Endothelial cell of umbilical vein (primary cell): ENCODE results near the gene B4GALNT3. TPM values are rescaled to one million over a fixed set of nuclear protein-coding genes. Genes with fewer than 3 reads are reported as not detected.

Experiments
- BruUV-seq: library from RNA; stranded (reverse); fragments of 400-500 nt; replicated peaks from 2 replicates; lab custom pipeline; 2021; lab: Mats Ljungman, UMichigan
- CTCF ChIA-PET: fragments of 300-600, 350-600 bp; sonication (Branson Sonifier 250); formaldehyde crosslinking; loops from one replicate; lab custom pipeline; 2021; ENCODE audit warnings: antibody characterized with exemption, inconsistent platforms; lab: Charles Lee
- POLR2A ChIA-PET: fragments of 300-600, 350-600 bp; sonication (Branson Sonifier 250); formaldehyde crosslinking; loops from one replicate; lab custom pipeline; 2021; ENCODE audit warnings: antibody characterized with exemption, inconsistent platforms; lab: Charles Lee
- DNase-seq: peaks from one replicate; pipeline ENCODE4 v3.0.0-alpha.2; 2011; ENCODE audit warnings: low read depth, low spot score
- FAIRE-seq: peaks from 2 replicates; lab custom pipeline; 2011; peaks lifted over from hg19 to GRCh38; lab: Jason Lieb, UNC
- H2AFZ ChIP-seq: 2 replicates; pipeline ENCODE4 v1.6.0; 2012; ENCODE audit warnings: low read depth, low read length, control low read depth, inconsistent platforms
- H3K27ac ChIP-seq: 2 replicates; pipeline ENCODE4 v1.5.1; 2011; ENCODE audit warnings: low read depth, mild to moderate bottlenecking, control low read depth, low read length, moderate library complexity; ENCODE audit not compliant: insufficient read depth
- H3K27me3 ChIP-seq, 2 experiments: 2 replicates each; pipeline versions ENCODE4 v1.6.0 to v1.6.1; 2011; ENCODE audit warnings: low read length in 2 of 2, mixed read lengths in 1 of 2; ENCODE audit not compliant: control insufficient read depth in 2 of 2, insufficient read depth in 2 of 2
- H3K36me3 ChIP-seq, 2 experiments: 2 replicates in 1 of 2; 3 replicates in 1 of 2; pipeline ENCODE4 v1.5.1; 2011; ENCODE audit warnings: low read length in 2 of 2, mild to moderate bottlenecking in 1 of 2, moderate library complexity in 1 of 2; ENCODE audit not compliant: control insufficient read depth in 2 of 2, insufficient read depth in 2 of 2; ENCODE audit errors: extremely low read depth in 1 of 2
- H3K4me1 ChIP-seq: 3 replicates; pipeline ENCODE4 v1.5.1; 2011; ENCODE audit warnings: mild to moderate bottlenecking, low read length; ENCODE audit not compliant: control insufficient read depth, insufficient read depth; ENCODE audit errors: extremely low read depth
- H3K4me2 ChIP-seq: 2 replicates; pipeline ENCODE4 v1.6.1; 2011; ENCODE audit warnings: low read length, control low read depth, mixed read lengths; ENCODE audit not compliant: insufficient read depth
- H3K4me3 ChIP-seq, 3 experiments: fragments of 200-600 bp in 1 of 3; sonication (generic), shearing (Covaris generic) in 1 of 3; replicated peaks in 1 of 3; 2 replicates each; pipeline ENCODE4 v1.5.1; 2011 to 2016; ENCODE audit warnings: control low read depth in 3 of 3, low read length in 3 of 3, mild to moderate bottlenecking in 2 of 3, inconsistent platforms in 1 of 3, low read depth in 1 of 3, moderate library complexity in 1 of 3; ENCODE audit not compliant: insufficient read depth in 1 of 3
- H3K79me2 ChIP-seq: 2 replicates; pipeline ENCODE4 v1.6.0; 2012; ENCODE audit warnings: low read length, inconsistent platforms; ENCODE audit not compliant: control insufficient read depth, insufficient read depth
- H3K9ac ChIP-seq: replicated peaks from 2 replicates; pipeline ENCODE3; 2011; ENCODE audit warnings: low read length, control low read depth; ENCODE audit not compliant: insufficient read depth; ENCODE audit errors: extremely low read depth
- H3K9me1 ChIP-seq: replicated peaks from 3 replicates; pipeline ENCODE4 v1.6.0; 2011; ENCODE audit warnings: mild to moderate bottlenecking, low read length; ENCODE audit not compliant: control insufficient read depth, insufficient read depth; ENCODE audit errors: extremely low read depth
- H3K9me3 ChIP-seq: replicated peaks from 2 replicates; pipeline ENCODE4 v1.5.1; 2012; ENCODE audit warnings: low read length, inconsistent platforms; ENCODE audit not compliant: control insufficient read depth, insufficient read depth
- H4K20me1 ChIP-seq: replicated peaks from 2 replicates; pipeline ENCODE3; 2011; ENCODE audit warnings: mild to moderate bottlenecking, low read length; ENCODE audit not compliant: control insufficient read depth, insufficient read depth; ENCODE audit errors: extremely low read depth
- EZH2 ChIP-seq: IDR thresholded peaks from 2 replicates; pipeline ENCODE4 v1.6.1; 2012; ENCODE audit warnings: borderline replicate concordance, low read depth, mild to moderate bottlenecking, moderate library complexity, low read length, inconsistent platforms; ENCODE audit not compliant: severe bottlenecking
- FOS ChIP-seq: IDR thresholded peaks from 2 replicates; pipeline ENCODE4 v1.6.1; 2011; ENCODE audit warnings: mild to moderate bottlenecking, low read length, moderate library complexity, borderline replicate concordance; ENCODE audit not compliant: insufficient read depth
- GATA2 ChIP-seq: IDR thresholded peaks from 2 replicates; pipeline ENCODE4 v1.7.0; 2011; ENCODE audit warnings: low read depth, mild to moderate bottlenecking, moderate library complexity, mixed read lengths, low read length; ENCODE audit not compliant: insufficient read length, insufficient read depth
- MAX ChIP-seq: IDR thresholded peaks from 2 replicates; pipeline ENCODE4 v1.6.1; 2011; ENCODE audit not compliant: insufficient read depth, insufficient read length
- MYC ChIP-seq: IDR thresholded peaks from one replicate; pipeline ENCODE4 v1.6.1; 2011; ENCODE audit warnings: mild to moderate bottlenecking, low read depth, low read length
- POLR2A ChIP-seq: IDR thresholded peaks from 2 replicates; pipeline ENCODE4 v1.6.1; 2012; ENCODE audit warnings: low read depth, mild to moderate bottlenecking, control low read depth, low read length
- POLR2AphosphoS5 ChIP-seq: IDR thresholded peaks from 2 replicates; pipeline ENCODE4 v1.6.1; 2012; ENCODE audit warnings: low read depth, mild to moderate bottlenecking, control low read depth, low read length, moderate library complexity; ENCODE audit not compliant: insufficient read depth
- dilution Hi-C: fragments of 300-500 bp; cut with MboI; formaldehyde crosslinking; loops from one replicate; pipeline ENCODE4 v1.15.0; 2019; ENCODE audit warnings: low sequenced_read_pairs; ENCODE audit not compliant: extremely low pct_ligation_motif_present
- intact Hi-C: fragments of 100-400 bp; cut with micrococcal nuclease; formaldehyde crosslinking; loops from one replicate; pipeline ENCODE4 v1.10.0; 2022
- polyA plus RNA-seq, 4 experiments: library from polyadenylated mRNA; depleted of rRNA in 3 of 4; stranded (reverse) in 3 of 4; unstranded in 1 of 4; fragments of >200 nt; gene quantifications; 2 replicates each; pipeline versions ENCODE4 v1.2.1 to v1.2.3, GENCODE V29; 2011 to 2012; ENCODE audit warnings: missing spikeins in 1 of 4
- total RNA-seq: library from RNA; stranded (reverse); gene quantifications from 2 replicates; pipeline ENCODE4 v1.2.3, GENCODE V29; 2021

Gene B4GALNT3
- total and polyA plus RNA-seq, 2 donors (not counting 3 experiments of a cell fraction or from before 2014, with no cell fraction given) = 0.07 TPM; not detected in 1

DNA sequence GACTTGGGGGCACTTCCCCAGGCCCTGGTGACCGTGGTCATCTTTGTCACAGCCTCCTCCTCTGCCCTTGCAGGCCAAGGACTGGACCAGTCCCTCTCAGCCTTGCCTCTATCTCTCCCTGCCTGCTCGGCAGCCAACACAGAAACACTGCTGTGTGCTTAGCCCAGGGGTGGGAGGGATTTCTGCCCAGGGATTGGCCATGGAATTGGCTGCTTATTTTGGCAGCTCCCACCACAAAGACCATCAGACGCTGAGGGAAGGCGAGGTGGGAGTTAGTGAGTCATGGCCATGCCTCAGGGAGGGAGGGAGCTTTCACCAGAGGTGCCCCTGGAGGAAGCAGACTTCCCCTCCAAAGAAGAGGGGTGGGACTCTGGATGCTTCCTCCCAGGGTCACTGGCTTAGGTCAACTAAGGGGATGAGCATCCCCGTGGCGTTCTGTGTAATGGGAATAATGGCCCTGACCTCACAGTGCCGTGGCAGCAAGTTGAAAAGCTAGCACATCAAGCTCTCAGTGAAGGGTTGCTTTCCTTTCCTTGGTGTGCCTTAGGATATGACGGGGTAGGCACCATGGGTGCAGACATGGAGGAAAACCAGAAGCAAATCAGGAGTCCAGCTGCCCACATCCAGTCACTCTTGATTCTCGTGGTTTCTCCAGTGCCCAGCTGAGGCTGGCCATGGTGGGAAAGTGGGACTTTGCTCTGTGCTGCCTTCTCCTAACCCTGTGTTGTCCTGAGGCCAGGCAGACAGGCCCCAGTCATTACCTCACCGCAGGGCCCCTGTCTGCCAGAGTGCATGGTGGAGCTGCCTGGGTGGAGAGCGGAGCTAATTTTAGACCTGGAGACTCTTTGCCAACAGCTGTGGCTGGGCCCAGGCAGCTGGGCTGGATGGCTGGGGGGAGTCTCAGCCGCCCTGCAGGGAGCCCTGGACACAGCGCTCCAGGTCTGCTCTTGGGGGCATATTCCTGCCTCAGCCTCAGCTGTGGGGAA is 21.4 kb downstream of the B4GALNT3 start:
- ChIA-PET POLR2A (no interaction called here), CTCF (interaction anchor here (1.4 kb wide), 1 partner anchor 38 kb away, joined by 4 read pairs; no protein-coding TSS in a partner anchor)
- Histone ChIP-seq H3K9me1 (no peaks in the 10 kb centered on the region), H2AFZ (no peak overlapping the region), H3K4me3 (no peak overlapping the region), H3K27ac (no peak overlapping the region), H3K79me2 (no peaks in the 10 kb centered on the region), H3K4me2 (no peak overlapping the region), H3K27me3 (peaks cover 33 to 36% of the 10 kb centered on the region in 2 experiments), H4K20me1 (no peaks in the 10 kb centered on the region), H3K4me1 (no peaks in the 10 kb centered on the region), H3K9ac (no peak overlapping the region), H3K36me3 (no peaks in the 10 kb centered on the region), H3K9me3 (no peaks in the 10 kb centered on the region)
- no TSS peak for BruUV-seq
- dilution Hi-C loops (no loop called here), intact Hi-C loops (no loop called here)
- FAIRE-seq = no peak
- TF ChIP-seq GATA2 = no peak
- TF ChIP-seq FOS = no peak
- no peak for TF ChIP-seq POLR2A
- no peak for TF ChIP-seq POLR2AphosphoS5
- no peak for TF ChIP-seq EZH2
- no peak for TF ChIP-seq MAX
- TF ChIP-seq MYC = no peak
- DNase-seq = peak; percentile 21
